ENCODE measurements around the gene AFAP1L2. TPM values are rescaled to one million over a fixed set of nuclear protein-coding genes. Genes with fewer than 3 reads are reported as not detected.

The AFAP1L2 gene
- total RNA-seq, 2 donors from 2014 or later = 16.1 to 34.1 TPM

- H3K9me3 ChIP-seq = no peaks in the 10 kb centered on the region
- intact Hi-C loops (cut with DNase I) = no loop called here
- H3K27me3 ChIP-seq (replicated peaks; ENCODE audit: insufficient read depth) = no peaks in the 10 kb centered on the region
- WGBS = 41% methylated on average over 3 of the region's 3 CpGs
- TF ChIP-seq POLR2A (IDR thresholded peaks at IDR 0.05) = no peak
- H3K4me3 ChIP-seq = no peak overlapping the region
- no peak for DNase-seq (ENCODE audit: low spot score)
- H3K27ac ChIP-seq = no peak overlapping the region
- H3K36me3 ChIP-seq = no peaks in the 10 kb centered on the region
- no peaks in the 10 kb centered on the region for H3K4me1 ChIP-seq (replicated peaks)
Measured at GRCh38 chr10:114385557-114385956, 18.7 kb downstream of the AFAP1L2 start.

GRCh38 chr10:114384601-114385000 lies 19.7 kb downstream of the AFAP1L2 start:
- no peak overlapping the region for H3K27ac ChIP-seq
- no peak overlapping the region for H3K4me3 ChIP-seq
- 87% methylated on average over 5 of the region's 5 CpGs for WGBS
- TF ChIP-seq POLR2A (IDR thresholded peaks at IDR 0.05) (no peak), POLR2AphosphoS5 (IDR thresholded peaks at IDR 0.05) (no peak), CTCF (IDR thresholded peaks at IDR 0.05) (no peak)
- no peaks in the 10 kb centered on the region for H3K27me3 ChIP-seq (replicated peaks; ENCODE audit: insufficient read depth)
- H3K36me3 ChIP-seq = no peaks in the 10 kb centered on the region
- no peaks in the 10 kb centered on the region for H3K9me3 ChIP-seq
- H3K4me1 ChIP-seq (replicated peaks) = no peaks in the 10 kb centered on the region
- intact Hi-C loops (cut with DNase I) = no loop called here
- no peak for DNase-seq (ENCODE audit: low spot score)

- TF ChIP-seq POLR2AphosphoS5 (IDR thresholded peaks at IDR 0.05) (no peak), CTCF (IDR thresholded peaks at IDR 0.05) (no peak), POLR2A (IDR thresholded peaks at IDR 0.05) (no peak)
- H3K4me3 ChIP-seq = no peak overlapping the region
- WGBS = 76% methylated on average over 9 of the region's 9 CpGs
- H3K36me3 ChIP-seq = no peaks in the 10 kb centered on the region
- H3K27me3 ChIP-seq (replicated peaks; ENCODE audit: insufficient read depth) = no peaks in the 10 kb centered on the region
- no peak overlapping the region for H3K27ac ChIP-seq
- no peaks in the 10 kb centered on the region for H3K9me3 ChIP-seq
- H3K4me1 ChIP-seq (replicated peaks) = no peaks in the 10 kb centered on the region
- intact Hi-C loops (cut with DNase I) = no loop called here
- DNase-seq (ENCODE audit: low spot score) = no peak
Measured at GRCh38 chr10:114384181-114384580, 20.1 kb downstream of the AFAP1L2 start.

GRCh38 chr10:114380797-114381196 lies 23.5 kb downstream of the AFAP1L2 start:
- Histone ChIP-seq H3K9me3 (no peaks in the 10 kb centered on the region), H3K4me1 (replicated peaks) (no peaks in the 10 kb centered on the region), H3K4me3 (no peak overlapping the region), H3K36me3 (no peaks in the 10 kb centered on the region), H3K27me3 (replicated peaks; ENCODE audit: insufficient read depth) (no peaks in the 10 kb centered on the region), H3K27ac (no peak overlapping the region)
- intact Hi-C loops (cut with DNase I) = no loop called here
- WGBS = 97% methylated on average over 5 of the region's 5 CpGs
- DNase-seq (ENCODE audit: low spot score) = no peak
- TF ChIP-seq POLR2AphosphoS5 (IDR thresholded peaks at IDR 0.05) (no peak), POLR2A (IDR thresholded peaks at IDR 0.05) (no peak), CTCF (IDR thresholded peaks at IDR 0.05) (no peak)

- Histone ChIP-seq H3K27ac (no peak overlapping the region), H3K36me3 (no peaks in the 10 kb centered on the region), H3K9me3 (no peaks in the 10 kb centered on the region), H3K4me1 (replicated peaks) (no peaks in the 10 kb centered on the region), H3K27me3 (replicated peaks; ENCODE audit: insufficient read depth) (no peaks in the 10 kb centered on the region), H3K4me3 (no peak overlapping the region)
- DNase-seq (ENCODE audit: low spot score) = no peak
- no peak for TF ChIP-seq POLR2A (IDR thresholded peaks at IDR 0.05)
- no peak for TF ChIP-seq CTCF (IDR thresholded peaks at IDR 0.05)
- no peak for TF ChIP-seq POLR2AphosphoS5 (IDR thresholded peaks at IDR 0.05)
- intact Hi-C loops (cut with DNase I) = no loop called here
- 72% methylated on average over 1 of the region's 1 CpG for WGBS
Measured at GRCh38 chr10:114380060-114380459, 24.2 kb downstream of the AFAP1L2 start.

All from prostate gland (tissue), 2 donors.